A673 (cell line): ENCODE measurements around the gene RALGAPA2. TPM values are rescaled to one million over a fixed set of nuclear protein-coding genes. Genes with fewer than 3 reads are reported as not detected.
A peak's percentile ranks its signal among the peaks of the same experiment; 100 is the strongest.

Experiments used
- BruUV-seq: library from RNA; stranded (reverse); fragments of 400-500 nt; replicated peaks from 2 replicates; lab custom pipeline; 2021; lab: Mats Ljungman, UMichigan
- CTCF ChIA-PET: fragments of 300-600 bp; sonication (Branson Sonifier 250); formaldehyde crosslinking; loops from one replicate; lab custom pipeline; 2022; ENCODE audit warnings: antibody characterized with exemption; lab: Charles Lee
- POLR2A ChIA-PET: fragments of 300-600 bp; sonication (Branson Sonifier 250); formaldehyde crosslinking; loops from one replicate; lab custom pipeline; 2022; ENCODE audit warnings: antibody characterized with exemption; ENCODE audit not compliant: low non-redundant PET; lab: Charles Lee
- DNase-seq: peaks from one replicate; pipeline ENCODE4 v3.0.0-alpha.2; 2015; ENCODE audit warnings: low spot score
- H3K27ac ChIP-seq: fragments of 200-600 bp; sonication (generic); 2 replicates; pipeline ENCODE4 v1.5.1; 2016; ENCODE audit warnings: mixed run types, low read depth, mild to moderate bottlenecking, mixed read lengths, antibody characterized with exemption, low read length; ENCODE audit not compliant: poor library complexity, severe bottlenecking
- H3K27me3 ChIP-seq: fragments of 200-600 bp; sonication (generic); replicated peaks from 2 replicates; pipeline ENCODE4 v1.6.1; 2017; ENCODE audit warnings: mixed run types, low read depth, mild to moderate bottlenecking, mixed read lengths, antibody characterized with exemption, low read length; ENCODE audit not compliant: insufficient read depth, poor library complexity
- H3K36me3 ChIP-seq: fragments of 200-600 bp; sonication (generic); 2 replicates; pipeline ENCODE4 v1.6.1; 2016; ENCODE audit warnings: mixed run types, mild to moderate bottlenecking, mixed read lengths, antibody characterized with exemption, low read length; ENCODE audit not compliant: insufficient read depth, poor library complexity, severe bottlenecking
- H3K4me1 ChIP-seq: fragments of 200-600 bp; sonication (generic); 2 replicates; pipeline ENCODE4 v1.6.1; 2017; ENCODE audit warnings: mixed run types, mild to moderate bottlenecking, mixed read lengths, antibody characterized with exemption, low read length; ENCODE audit not compliant: insufficient read depth, poor library complexity, severe bottlenecking
- H3K4me3 ChIP-seq: fragments of 200-600 bp; sonication (generic); 2 replicates; pipeline ENCODE4 v1.5.1; 2016; ENCODE audit warnings: low read depth, mixed run types, mild to moderate bottlenecking, mixed read lengths, low read length; ENCODE audit not compliant: poor library complexity, severe bottlenecking
- H3K9me3 ChIP-seq: fragments of 200-600 bp; sonication (generic); 2 replicates; pipeline ENCODE4 v1.6.1; 2016; ENCODE audit warnings: mixed run types, low read depth, mild to moderate bottlenecking, mixed read lengths, antibody characterized with exemption, low read length; ENCODE audit not compliant: poor library complexity, severe bottlenecking
- CTCF ChIP-seq: fragments of 300-800, 200-600 bp; sonication (generic); conservative IDR thresholded peaks from 2 replicates; pipeline ENCODE4 v1.5.1; 2017; ENCODE audit warnings: low read depth, mild to moderate bottlenecking, antibody characterized with exemption, low read length, moderate library complexity, mixed read lengths
- EZH2 ChIP-seq: fragments of 200-600 bp; sonication (generic); IDR thresholded peaks from 2 replicates; pipeline ENCODE4 v1.6.1; 2017; ENCODE audit warnings: borderline replicate concordance, low read depth, mild to moderate bottlenecking, mixed read lengths, antibody characterized with exemption, low read length; ENCODE audit not compliant: poor library complexity, severe bottlenecking
- intact Hi-C: fragments of 100-400 bp; cut with micrococcal nuclease; formaldehyde crosslinking; loops from one replicate; pipeline ENCODE4 v1.10.0; 2022; ENCODE audit not compliant: unreplicated experiment
- total RNA-seq: library from RNA; stranded (reverse); gene quantifications from 2 replicates; pipeline ENCODE4 v1.2.3, GENCODE V29; 2021

The RALGAPA2 gene
- total RNA-seq, 1 experiment from 2014 or later: 32.4 TPM

- Histone ChIP-seq H3K27ac (no peak overlapping the region), H3K4me3 (no peak overlapping the region), H3K27me3 (no peaks in the 10 kb centered on the region), H3K36me3 (no peaks in the 10 kb centered on the region), H3K4me1 (peaks cover 53% of the 10 kb centered on the region), H3K9me3 (no peaks in the 10 kb centered on the region)
- ChIA-PET POLR2A (no interaction called here), CTCF (no interaction called here)
- no TSS peak for BruUV-seq
- no peak for TF ChIP-seq EZH2
- peak; percentile 53 for TF ChIP-seq CTCF
- peak; percentile 71 for DNase-seq
- intact Hi-C loops: no loop called here
Observed at GRCh38 chr20:20407891-20408805, 304.3 kb downstream of the RALGAPA2 start.

DNA sequence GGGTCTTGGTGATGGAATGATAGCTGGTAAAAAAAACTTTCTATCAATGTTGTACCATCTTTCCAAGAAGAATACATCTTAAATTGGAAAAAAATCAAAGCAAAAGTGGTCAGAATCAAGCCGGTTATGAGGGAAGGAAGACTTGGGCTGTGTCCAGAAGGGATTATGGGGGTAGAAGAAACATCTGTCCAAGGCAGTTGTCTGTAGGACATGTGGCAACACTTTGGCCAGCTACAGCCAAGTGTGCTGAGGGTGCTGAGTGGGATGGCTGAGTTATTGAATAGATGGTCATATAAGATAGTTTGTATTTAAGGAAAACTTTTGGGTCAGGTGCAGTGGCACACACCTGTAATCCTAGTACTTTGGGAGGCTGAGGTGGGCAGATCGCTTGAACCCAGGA, 306.1 kb downstream of the RALGAPA2 start:
- H3K4me1 ChIP-seq: peaks cover 34% of the 10 kb centered on the region
- intact Hi-C loops: no loop called here
- no TSS peak for BruUV-seq
- no peaks in the 10 kb centered on the region for H3K27me3 ChIP-seq
- no peaks in the 10 kb centered on the region for H3K9me3 ChIP-seq
- H3K4me3 ChIP-seq: no peak overlapping the region
- POLR2A ChIA-PET: no interaction called here
- no peak overlapping the region for H3K27ac ChIP-seq
- CTCF ChIA-PET: interaction anchor here (0.6 kb wide), 1 partner anchor 21 kb away, joined by 5 read pairs; no protein-coding TSS in a partner anchor
- no peaks in the 10 kb centered on the region for H3K36me3 ChIP-seq
- TF ChIP-seq EZH2: no peak
- no peak for TF ChIP-seq CTCF
- DNase-seq: no peak

DNA sequence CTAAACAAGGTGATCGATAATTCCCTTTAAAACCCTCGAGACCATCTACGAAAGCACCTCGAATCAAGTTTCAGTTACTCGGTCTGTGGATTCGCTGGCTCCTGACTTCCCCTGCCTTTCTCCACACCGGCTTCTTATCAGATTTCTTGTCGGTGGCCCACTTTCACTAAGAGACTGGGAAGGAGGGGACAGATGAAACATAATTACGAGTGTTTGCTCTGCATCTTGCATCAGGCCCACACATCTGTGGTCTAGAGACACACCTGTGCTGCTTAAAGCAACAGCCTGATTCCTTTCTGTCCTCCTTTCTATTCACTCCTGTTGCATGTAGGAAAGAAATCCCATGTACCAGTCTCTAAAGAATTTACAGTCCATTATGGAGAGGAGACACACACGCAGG, 306.8 kb downstream of the RALGAPA2 start:
- intact Hi-C loops: no loop called here
- Histone ChIP-seq H3K4me1 (peaks cover 27% of the 10 kb centered on the region), H3K9me3 (no peaks in the 10 kb centered on the region), H3K36me3 (no peaks in the 10 kb centered on the region), H3K27ac (no peak overlapping the region), H3K27me3 (no peaks in the 10 kb centered on the region), H3K4me3 (no peak overlapping the region)
- POLR2A ChIA-PET: no interaction called here
- no peak for DNase-seq
- TF ChIP-seq EZH2: no peak
- no peak for TF ChIP-seq CTCF
- no TSS peak for BruUV-seq
- CTCF ChIA-PET: no interaction called here
